Breast epithelium (tissue), 3 donors: ENCODE measurements around the gene SIN3A.

Experiments used
- CTCF ChIP-seq, 3 donors: fragments of 450-650 bp; IDR thresholded peaks; one replicate each; pipeline ENCODE4 v1.5.1; 2016 to 2017; ENCODE audit warnings: antibody characterized with exemption in 3 of 3, mild to moderate bottlenecking in 3 of 3, moderate library complexity in 3 of 3
- POLR2A ChIP-seq: fragments of 450-650 bp; IDR thresholded peaks from one replicate; pipeline ENCODE4 v1.6.1; 2016; ENCODE audit warnings: antibody characterized with exemption, mild to moderate bottlenecking, moderate library complexity

GRCh38 chr15:75431270-75431669 is 20.2 kb downstream of the SIN3A start:
- TF ChIP-seq CTCF (IDR thresholded peaks at IDR 0.05) (no peak), POLR2A (no peak)
